ENCODE data around the gene ZNF44. TPM values are rescaled to one million over a fixed set of nuclear protein-coding genes. Genes with fewer than 3 reads are reported as not detected.

The ZNF44 gene
- total RNA-seq, 1 experiment from 2014 or later = 8.0 TPM

GRCh38 chr19:12247644-12248222 lies 47.0 kb downstream of the ZNF44 start:
- H3K9me3 ChIP-seq = peaks cover 19% of the 10 kb centered on the region
- H3K27ac Mint-ChIP-seq (ENCODE audit: unreplicated experiment) = no peak overlapping the region
- H3K36me3 ChIP-seq (ENCODE audit: control insufficient read depth, insufficient read depth, low read length) = no peaks in the 10 kb centered on the region
- intact Hi-C loops (cut with micrococcal nuclease; ENCODE audit: unreplicated experiment) = no loop called here
- H3K27me3 ChIP-seq (replicated peaks; ENCODE audit: control insufficient read depth, insufficient read depth, low read length) = no peaks in the 10 kb centered on the region
- no TSS peak for BruUV-seq (replicated peaks)
- TF ChIP-seq CTCF (IDR thresholded peaks at IDR 0.05; ENCODE audit: insufficient read depth in 1 of 2, low read depth in 1 of 2, low read length in 1 of 2, severe bottlenecking in 1 of 2, unreplicated experiment in 1 of 2) = no peak
- peaks cover 22% of the 10 kb centered on the region for H3K9me3 Mint-ChIP-seq (ENCODE audit: unreplicated experiment)
- ChIA-PET POLR2A (no interaction called here), CTCF (no interaction called here)
- no peaks in the 10 kb centered on the region for H3K27me3 Mint-ChIP-seq (ENCODE audit: insufficient read depth, unreplicated experiment)
- no peak for DNase-seq
- H3K4me1 ChIP-seq = no peaks in the 10 kb centered on the region
- no peaks in the 10 kb centered on the region for H3K4me1 Mint-ChIP-seq (ENCODE audit: low read depth, unreplicated experiment)
- H3K36me3 Mint-ChIP-seq (ENCODE audit: insufficient read depth, unreplicated experiment) = no peaks in the 10 kb centered on the region
- no peak overlapping the region for H3K4me3 ChIP-seq (ENCODE audit: low read depth, low read length)
- no peak overlapping the region for H3K4me3 Mint-ChIP-seq (ENCODE audit: unreplicated experiment)

- ChIA-PET POLR2A (no interaction called here), CTCF (interaction anchor here (0.6 to 1.1 kb wide), 2 partner anchors 50 to 121 kb away, joined by 3 to 4 read pairs; partner anchors contain the start of gene ZNF442)
- H3K36me3 Mint-ChIP-seq (ENCODE audit: insufficient read depth, unreplicated experiment) = no peaks in the 10 kb centered on the region
- peaks cover 15% of the 10 kb centered on the region for H3K9me3 Mint-ChIP-seq (ENCODE audit: unreplicated experiment)
- Histone ChIP-seq H3K9me3 (peaks cover 20% of the 10 kb centered on the region), H3K27me3 (replicated peaks; ENCODE audit: control insufficient read depth, insufficient read depth, low read length) (no peaks in the 10 kb centered on the region), H3K4me1 (no peaks in the 10 kb centered on the region), H3K4me3 (ENCODE audit: low read depth, low read length) (no peak overlapping the region), H3K36me3 (ENCODE audit: control insufficient read depth, insufficient read depth, low read length) (no peaks in the 10 kb centered on the region)
- no peak overlapping the region for H3K4me3 Mint-ChIP-seq (ENCODE audit: unreplicated experiment)
- intact Hi-C loops (cut with micrococcal nuclease; ENCODE audit: unreplicated experiment) = no loop called here
- TF ChIP-seq CTCF (IDR thresholded peaks at IDR 0.05; ENCODE audit: insufficient read depth in 1 of 2, low read depth in 1 of 2, low read length in 1 of 2, severe bottlenecking in 1 of 2, unreplicated experiment in 1 of 2) = peak in 1 of 2 experiments; percentile 30
- H3K4me1 Mint-ChIP-seq (ENCODE audit: low read depth, unreplicated experiment) = no peaks in the 10 kb centered on the region
- no peak overlapping the region for H3K27ac Mint-ChIP-seq (ENCODE audit: unreplicated experiment)
- no TSS peak for BruUV-seq (replicated peaks)
- H3K27me3 Mint-ChIP-seq (ENCODE audit: insufficient read depth, unreplicated experiment) = no peaks in the 10 kb centered on the region
- DNase-seq = no peak
Measured at GRCh38 chr19:12244370-12244769, 50.3 kb downstream of the ZNF44 start.

- Histone ChIP-seq H3K36me3 (ENCODE audit: control insufficient read depth, insufficient read depth, low read length) (no peaks in the 10 kb centered on the region), H3K4me1 (no peaks in the 10 kb centered on the region), H3K4me3 (ENCODE audit: low read depth, low read length) (no peak overlapping the region), H3K9me3 (peaks cover 4% of the 10 kb centered on the region; the same call in 1 of the 2 replicates), H3K27me3 (replicated peaks; ENCODE audit: control insufficient read depth, insufficient read depth, low read length) (no peaks in the 10 kb centered on the region)
- Mint-ChIP-seq H3K27me3 (ENCODE audit: insufficient read depth, unreplicated experiment) (no peaks in the 10 kb centered on the region), H3K4me3 (ENCODE audit: unreplicated experiment) (no peak overlapping the region), H3K36me3 (ENCODE audit: insufficient read depth, unreplicated experiment) (no peaks in the 10 kb centered on the region), H3K9me3 (ENCODE audit: unreplicated experiment) (peaks cover 11% of the 10 kb centered on the region), H3K4me1 (ENCODE audit: low read depth, unreplicated experiment) (no peaks in the 10 kb centered on the region), H3K27ac (ENCODE audit: unreplicated experiment) (no peak overlapping the region)
- DNase-seq = no peak
- no TSS peak for BruUV-seq (replicated peaks)
- no peak for TF ChIP-seq CTCF (IDR thresholded peaks at IDR 0.05; ENCODE audit: insufficient read depth in 1 of 2, low read depth in 1 of 2, low read length in 1 of 2, severe bottlenecking in 1 of 2, unreplicated experiment in 1 of 2)
- POLR2A ChIA-PET = no interaction called here
- CTCF ChIA-PET = no interaction called here
- intact Hi-C loops (cut with micrococcal nuclease; ENCODE audit: unreplicated experiment) = no loop called here
Measured at GRCh38 chr19:12237143-12237839, 57.4 kb downstream of the ZNF44 start.
